SK-N-SH treated with all-trans-retinoic acid at 6 μM for 48 hours (cell line): ENCODE measurements around the gene FAM234A.

Experiments used
- ATAC-seq: fragments of 200-7000 bp; cut with Tn5 transposase; 3 replicates; pipeline ENCODE4 v1.9.1; 2020; ENCODE audit warnings: mild to moderate bottlenecking, moderate library complexity
- ARNTL ChIP-seq: fragments of 450-650 bp; formaldehyde crosslinking; IDR thresholded peaks from 2 replicates; pipeline ENCODE4 v1.5.0; 2020; ENCODE audit warnings: low read depth, mild to moderate bottlenecking, moderate library complexity, borderline replicate concordance
- BACH2 ChIP-seq: fragments of 250-450 bp; sonication (Bioruptor Pico); IDR thresholded peaks from 2 replicates; pipeline ENCODE4 v1.9.0; 2021; ENCODE audit warnings: mild to moderate bottlenecking, borderline replicate concordance
- CSDC2 ChIP-seq: fragments of 250-450 bp; sonication (Bioruptor Pico); IDR thresholded peaks from 2 replicates; pipeline ENCODE4 v1.5.0; 2020; ENCODE audit warnings: mild to moderate bottlenecking, moderate library complexity
- ESRRG ChIP-seq: fragments of 250-450 bp; sonication (Bioruptor Pico); IDR thresholded peaks from 2 replicates; pipeline ENCODE4 v1.6.1; 2021; ENCODE audit warnings: mild to moderate bottlenecking
- GLIS3 ChIP-seq: fragments of 250-450 bp; sonication (Bioruptor Pico); IDR thresholded peaks from 2 replicates; pipeline ENCODE4 v1.5.0; 2020; ENCODE audit warnings: mild to moderate bottlenecking, moderate library complexity
- ISL1 ChIP-seq: fragments of 250-450 bp; sonication (Bioruptor Pico); IDR thresholded peaks from 2 replicates; pipeline ENCODE4 v2.1.2; 2022; ENCODE audit warnings: mild to moderate bottlenecking, moderate library complexity
- OSR1 ChIP-seq: fragments of 250-450 bp; sonication (Bioruptor Pico); IDR thresholded peaks from 2 replicates; pipeline ENCODE4 v1.8.0; 2022; ENCODE audit warnings: moderate library complexity, mild to moderate bottlenecking, inconsistent platforms
- POU6F1 ChIP-seq: fragments of 250-450 bp; sonication (Bioruptor Pico); IDR thresholded peaks from 2 replicates; pipeline ENCODE4 v1.8.0; 2021; ENCODE audit warnings: low read depth, mild to moderate bottlenecking, moderate library complexity, borderline replicate concordance
- PPARA ChIP-seq: fragments of 250-450 bp; sonication (Bioruptor Pico); IDR thresholded peaks from 2 replicates; pipeline ENCODE4 v1.5.0; 2020; ENCODE audit warnings: mild to moderate bottlenecking, borderline replicate concordance
- RARB ChIP-seq: fragments of 250-450 bp; sonication (Bioruptor Pico); IDR thresholded peaks from 2 replicates; pipeline ENCODE4 v1.8.0; 2021; ENCODE audit warnings: mild to moderate bottlenecking, moderate library complexity
- SNAI2 ChIP-seq: fragments of 250-450 bp; sonication (Bioruptor Pico); IDR thresholded peaks from 2 replicates; pipeline ENCODE4 v1.5.0; 2020; ENCODE audit warnings: mild to moderate bottlenecking, moderate library complexity
- TCF4 ChIP-seq: fragments of 250-450 bp; sonication (Bioruptor Pico); IDR thresholded peaks from 2 replicates; pipeline ENCODE4 v1.8.0; 2021; ENCODE audit warnings: mild to moderate bottlenecking, moderate library complexity, borderline replicate concordance
- TOX ChIP-seq: fragments of 250-450 bp; sonication (Bioruptor Pico); IDR thresholded peaks from 2 replicates; pipeline ENCODE4 v1.8.0; 2021; ENCODE audit warnings: mild to moderate bottlenecking, moderate library complexity, borderline replicate concordance
- TSHZ2 ChIP-seq: fragments of 250-450 bp; sonication (Bioruptor Pico); IDR thresholded peaks from 2 replicates; pipeline ENCODE4 v1.5.0; 2020; ENCODE audit warnings: mild to moderate bottlenecking, moderate library complexity
- ZFP3 ChIP-seq: fragments of 250-450 bp; sonication (Bioruptor Pico); IDR thresholded peaks from 2 replicates; pipeline ENCODE4 v1.5.0; 2020; ENCODE audit warnings: mild to moderate bottlenecking, moderate library complexity
- ZFP30 ChIP-seq: fragments of 450-650 bp; formaldehyde crosslinking; IDR thresholded peaks from 2 replicates; pipeline ENCODE4 v1.5.0; 2022; ENCODE audit warnings: mild to moderate bottlenecking, moderate library complexity
- ZNF70 ChIP-seq: fragments of 450-650 bp; formaldehyde crosslinking; IDR thresholded peaks from 2 replicates; pipeline ENCODE4 v1.5.0; 2020; ENCODE audit warnings: mild to moderate bottlenecking, moderate library complexity
- ZNF8 ChIP-seq: fragments of 450-650 bp; formaldehyde crosslinking; IDR thresholded peaks from 2 replicates; pipeline ENCODE4 v1.5.0; 2020; ENCODE audit warnings: mild to moderate bottlenecking, moderate library complexity
- TF ChIP-seq, protein P1 (sequence below): fragments of 250-450 bp; sonication (Bioruptor Pico); IDR thresholded peaks from 2 replicates; pipeline ENCODE4 v1.5.1; 2020; ENCODE audit warnings: low read depth, mild to moderate bottlenecking, moderate library complexity
- TF ChIP-seq, protein P2 (sequence below): fragments of 250-450 bp; sonication (Bioruptor Pico); IDR thresholded peaks from 2 replicates; pipeline ENCODE4 v1.5.1; 2021; ENCODE audit warnings: mild to moderate bottlenecking, moderate library complexity
- TF ChIP-seq, protein P3 (sequence below): fragments of 250-450 bp; sonication (Bioruptor Pico); IDR thresholded peaks from 2 replicates; pipeline ENCODE4 v1.8.0; 2020; ENCODE audit warnings: mild to moderate bottlenecking, moderate library complexity, borderline replicate concordance

The FAM234A gene

GRCh38 chr16:187330-187729 lies 47.3 kb upstream of the FAM234A start:
- TF ChIP-seq OSR1 (CRISPR knock-in tag) = no peak
- TF ChIP-seq ZFP30 (CRISPR knock-in tag) = no peak
- no peak for TF ChIP-seq TCF4 (CRISPR knock-in tag)
- TF ChIP-seq ZNF70 (CRISPR knock-in tag) = no peak
- TF ChIP-seq BACH2 = no peak
- TF ChIP-seq ZNF8 (CRISPR knock-in tag) = no peak
- TF ChIP-seq PPARA = no peak
- TF ChIP-seq, protein P1, sequence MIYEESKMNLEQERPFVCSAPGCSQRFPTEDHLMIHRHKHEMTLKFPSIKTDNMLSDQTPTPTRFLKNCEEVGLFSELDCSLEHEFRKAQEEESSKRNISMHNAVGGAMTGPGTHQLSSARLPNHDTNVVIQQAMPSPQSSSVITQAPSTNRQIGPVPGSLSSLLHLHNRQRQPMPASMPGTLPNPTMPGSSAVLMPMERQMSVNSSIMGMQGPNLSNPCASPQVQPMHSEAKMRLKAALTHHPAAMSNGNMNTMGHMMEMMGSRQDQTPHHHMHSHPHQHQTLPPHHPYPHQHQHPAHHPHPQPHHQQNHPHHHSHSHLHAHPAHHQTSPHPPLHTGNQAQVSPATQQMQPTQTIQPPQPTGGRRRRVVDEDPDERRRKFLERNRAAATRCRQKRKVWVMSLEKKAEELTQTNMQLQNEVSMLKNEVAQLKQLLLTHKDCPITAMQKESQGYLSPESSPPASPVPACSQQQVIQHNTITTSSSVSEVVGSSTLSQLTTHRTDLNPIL (CRISPR knock-in tag) = no peak
- no peak for TF ChIP-seq POU6F1 (CRISPR knock-in tag)
- TF ChIP-seq CSDC2 (CRISPR knock-in tag) = no peak
- TF ChIP-seq, protein P2, sequence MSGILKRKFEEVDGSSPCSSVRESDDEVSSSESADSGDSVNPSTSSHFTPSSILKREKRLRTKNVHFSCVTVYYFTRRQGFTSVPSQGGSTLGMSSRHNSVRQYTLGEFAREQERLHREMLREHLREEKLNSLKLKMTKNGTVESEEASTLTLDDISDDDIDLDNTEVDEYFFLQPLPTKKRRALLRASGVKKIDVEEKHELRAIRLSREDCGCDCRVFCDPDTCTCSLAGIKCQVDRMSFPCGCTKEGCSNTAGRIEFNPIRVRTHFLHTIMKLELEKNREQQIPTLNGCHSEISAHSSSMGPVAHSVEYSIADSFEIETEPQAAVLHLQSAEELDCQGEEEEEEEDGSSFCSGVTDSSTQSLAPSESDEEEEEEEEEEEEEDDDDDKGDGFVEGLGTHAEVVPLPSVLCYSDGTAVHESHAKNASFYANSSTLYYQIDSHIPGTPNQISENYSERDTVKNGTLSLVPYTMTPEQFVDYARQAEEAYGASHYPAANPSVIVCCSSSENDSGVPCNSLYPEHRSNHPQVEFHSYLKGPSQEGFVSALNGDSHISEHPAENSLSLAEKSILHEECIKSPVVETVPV (CRISPR knock-in tag) = no peak
- no peak for TF ChIP-seq SNAI2 (CRISPR knock-in tag)
- no peak for TF ChIP-seq RARB (CRISPR knock-in tag)
- TF ChIP-seq ZFP3 (CRISPR knock-in tag) = no peak
- TF ChIP-seq TOX (CRISPR knock-in tag) = no peak
- TF ChIP-seq, all 23 proteins: peak for 0
- ATAC-seq = no peak

GRCh38 chr16:188674-189073 lies 45.9 kb upstream of the FAM234A start:
- peak; percentile 29; the same call in 2 of the 3 replicates for ATAC-seq
- no peak for TF ChIP-seq TOX (CRISPR knock-in tag)
- TF ChIP-seq TCF4 (CRISPR knock-in tag) = no peak
- no peak for TF ChIP-seq ISL1 (CRISPR knock-in tag)
- no peak for TF ChIP-seq ARNTL (CRISPR knock-in tag)
- TF ChIP-seq, protein P2 (CRISPR knock-in tag) = no peak
- TF ChIP-seq ESRRG (CRISPR knock-in tag) = no peak
- TF ChIP-seq PPARA = no peak

- no peak; the same call in 2 of the 3 replicates for ATAC-seq
- TF ChIP-seq ZFP30 (CRISPR knock-in tag) (no peak), ISL1 (CRISPR knock-in tag) (no peak), ZNF8 (CRISPR knock-in tag) (no peak), ESRRG (CRISPR knock-in tag) (no peak), POU6F1 (CRISPR knock-in tag) (no peak), BACH2 (no peak), OSR1 (CRISPR knock-in tag) (no peak), PPARA (no peak), ZFP3 (CRISPR knock-in tag) (no peak), ZNF70 (CRISPR knock-in tag) (no peak), RARB (CRISPR knock-in tag) (no peak), GLIS3 (CRISPR knock-in tag) (no peak), TSHZ2 (CRISPR knock-in tag) (no peak)
- TF ChIP-seq, protein P1 (CRISPR knock-in tag) = no peak
- TF ChIP-seq, protein P3, sequence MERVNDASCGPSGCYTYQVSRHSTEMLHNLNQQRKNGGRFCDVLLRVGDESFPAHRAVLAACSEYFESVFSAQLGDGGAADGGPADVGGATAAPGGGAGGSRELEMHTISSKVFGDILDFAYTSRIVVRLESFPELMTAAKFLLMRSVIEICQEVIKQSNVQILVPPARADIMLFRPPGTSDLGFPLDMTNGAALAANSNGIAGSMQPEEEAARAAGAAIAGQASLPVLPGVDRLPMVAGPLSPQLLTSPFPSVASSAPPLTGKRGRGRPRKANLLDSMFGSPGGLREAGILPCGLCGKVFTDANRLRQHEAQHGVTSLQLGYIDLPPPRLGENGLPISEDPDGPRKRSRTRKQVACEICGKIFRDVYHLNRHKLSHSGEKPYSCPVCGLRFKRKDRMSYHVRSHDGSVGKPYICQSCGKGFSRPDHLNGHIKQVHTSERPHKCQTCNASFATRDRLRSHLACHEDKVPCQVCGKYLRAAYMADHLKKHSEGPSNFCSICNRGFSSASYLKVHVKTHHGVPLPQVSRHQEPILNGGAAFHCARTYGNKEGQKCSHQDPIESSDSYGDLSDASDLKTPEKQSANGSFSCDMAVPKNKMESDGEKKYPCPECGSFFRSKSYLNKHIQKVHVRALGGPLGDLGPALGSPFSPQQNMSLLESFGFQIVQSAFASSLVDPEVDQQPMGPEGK (CRISPR knock-in tag) = no peak
Observed at GRCh38 chr16:189604-190186, 44.9 kb upstream of the FAM234A start.
